HEK293 (cell line): ENCODE data around the gene SURF1.

Source experiments
- CTCF ChIA-PET: fragments of 350-600 bp; formaldehyde crosslinking; extraction: SDS; loops from one replicate; lab custom pipeline; 2021; ENCODE audit warnings: antibody characterized with exemption; lab: Yijun Ruan, JAX
- POLR2A ChIA-PET: fragments of 300-600 bp; formaldehyde crosslinking; extraction: SDS; loops from one replicate; lab custom pipeline; 2020; ENCODE audit warnings: antibody characterized with exemption, inconsistent platforms; lab: Yijun Ruan, JAX
- H3K27ac ChIP-seq: fragments of 200-500 bp; sonication (Bioruptor generic); 2 replicates; pipeline ENCODE4 v1.5.1; 2014; ENCODE audit warnings: low read depth, low read length, control low read depth, inconsistent platforms; ENCODE audit errors: extremely low read depth
- H3K36me3 ChIP-seq, 2 experiments: fragments of 200-500 bp in 1 of 2; sonication (Bioruptor generic) in 1 of 2; 1 replicate in 1 of 2; 2 replicates in 1 of 2; pipeline ENCODE4 v1.5.1; 2014 to 2017; ENCODE audit warnings: inconsistent platforms in 2 of 2, low read length in 2 of 2; ENCODE audit not compliant: control insufficient read depth in 2 of 2, insufficient read depth in 1 of 2
- H3K4me1 ChIP-seq: fragments of 200-500 bp; sonication (Bioruptor generic); 2 replicates; pipeline ENCODE4 v1.5.1; 2014; ENCODE audit warnings: mild to moderate bottlenecking, low read length, inconsistent platforms; ENCODE audit not compliant: control insufficient read depth, insufficient read depth
- H3K4me3 ChIP-seq: 2 replicates; pipeline ENCODE4 v1.5.1; 2011; ENCODE audit warnings: low read depth, mild to moderate bottlenecking, control low read depth, low read length, moderate library complexity
- H3K9me3 ChIP-seq: fragments of 200-500 bp; sonication (Bioruptor generic); 2 replicates; pipeline ENCODE4 v1.5.1; 2014; ENCODE audit warnings: low read depth, low read length, inconsistent platforms; ENCODE audit not compliant: control insufficient read depth, insufficient read depth
- ATF2 ChIP-seq: fragments of 450-650 bp; formaldehyde crosslinking; IDR thresholded peaks from 2 replicates; pipeline ENCODE4 v1.5.1; 2016; ENCODE audit warnings: missing biosample characterization, missing genetic modification characterization, low read depth
- HIC1 ChIP-seq: fragments of 450-650 bp; formaldehyde crosslinking; IDR thresholded peaks from 2 replicates; pipeline ENCODE4 v1.5.1; 2016; ENCODE audit warnings: missing biosample characterization, missing genetic modification characterization
- HOXC10 ChIP-seq: sonication (generic); formaldehyde crosslinking; IDR thresholded peaks from 2 replicates; pipeline ENCODE4 v1.8.1; 2023; ENCODE audit warnings: mild to moderate bottlenecking, missing genetic modification reagents
- IKZF3 ChIP-seq: fragments of 450-650 bp; IDR thresholded peaks from 2 replicates; pipeline ENCODE4 v1.5.0; 2018; ENCODE audit warnings: missing biosample characterization, mild to moderate bottlenecking, missing genetic modification characterization, moderate library complexity
- INSM2 ChIP-seq: fragments of 450-650 bp; formaldehyde crosslinking; IDR thresholded peaks from 2 replicates; pipeline ENCODE4 v1.5.1; 2016; ENCODE audit warnings: missing biosample characterization, missing genetic modification characterization
- KLF1 ChIP-seq: fragments of 450-650 bp; formaldehyde crosslinking; IDR thresholded peaks from 2 replicates; pipeline ENCODE4 v1.5.1; 2016; ENCODE audit warnings: missing biosample characterization, missing genetic modification characterization
- RBAK ChIP-seq: fragments of 450-650 bp; formaldehyde crosslinking; IDR thresholded peaks from 2 replicates; pipeline ENCODE4 v1.5.1; 2016; ENCODE audit warnings: missing biosample characterization, missing genetic modification characterization
- SCRT1 ChIP-seq: fragments of 450-650 bp; formaldehyde crosslinking; IDR thresholded peaks from 2 replicates; pipeline ENCODE4 v1.5.1; 2016; ENCODE audit warnings: missing biosample characterization, missing genetic modification characterization, borderline replicate concordance
- SP7 ChIP-seq: fragments of 450-650 bp; formaldehyde crosslinking; IDR thresholded peaks from 2 replicates; pipeline ENCODE4 v1.5.1; 2016; ENCODE audit warnings: missing biosample characterization, missing genetic modification characterization
- ZBTB1 ChIP-seq: fragments of 450-650 bp; formaldehyde crosslinking; IDR thresholded peaks from 2 replicates; pipeline ENCODE4 v1.5.1; 2016; ENCODE audit warnings: missing biosample characterization, missing genetic modification characterization
- ZFP37 ChIP-seq: fragments of 450-650 bp; formaldehyde crosslinking; IDR thresholded peaks from 2 replicates; pipeline ENCODE4 v1.5.1; 2016; ENCODE audit warnings: missing biosample characterization, missing genetic modification characterization
- ZFP69B ChIP-seq: fragments of 450-650 bp; formaldehyde crosslinking; IDR thresholded peaks from 2 replicates; pipeline ENCODE4 v1.5.1; 2016; ENCODE audit warnings: missing biosample characterization, missing genetic modification characterization
- ZNF16 ChIP-seq: fragments of 450-650 bp; formaldehyde crosslinking; IDR thresholded peaks from 2 replicates; pipeline ENCODE4 v1.5.1; 2016; ENCODE audit warnings: low read depth, missing biosample characterization, missing genetic modification characterization
- ZNF202 ChIP-seq: fragments of 450-650 bp; formaldehyde crosslinking; IDR thresholded peaks from 2 replicates; pipeline ENCODE4 v1.5.1; 2016; ENCODE audit warnings: missing biosample characterization, missing genetic modification characterization, borderline replicate concordance
- ZNF26 ChIP-seq: fragments of 450-650 bp; formaldehyde crosslinking; IDR thresholded peaks from 2 replicates; pipeline ENCODE4 v1.5.1; 2016; ENCODE audit warnings: missing biosample characterization, missing genetic modification characterization
- ZNF266 ChIP-seq: fragments of 450-650 bp; formaldehyde crosslinking; IDR thresholded peaks from 2 replicates; pipeline ENCODE4 v1.5.1; 2016; ENCODE audit warnings: missing biosample characterization, missing genetic modification characterization, low read depth
- ZNF311 ChIP-seq: fragments of 450-650 bp; formaldehyde crosslinking; IDR thresholded peaks from 2 replicates; pipeline ENCODE4 v1.5.1; 2017; ENCODE audit warnings: missing biosample characterization, missing genetic modification characterization, borderline replicate concordance
- ZNF645 ChIP-seq: fragments of 450-650 bp; formaldehyde crosslinking; IDR thresholded peaks from 2 replicates; pipeline ENCODE4; 2016; ENCODE audit warnings: missing biosample characterization, missing genetic modification characterization
- ZNF792 ChIP-seq: fragments of 450-650 bp; formaldehyde crosslinking; IDR thresholded peaks from 2 replicates; pipeline ENCODE4 v1.5.1; 2016; ENCODE audit warnings: missing biosample characterization, missing genetic modification characterization
- ZNF843 ChIP-seq: fragments of 450-650 bp; formaldehyde crosslinking; IDR thresholded peaks from 2 replicates; pipeline ENCODE4 v1.5.1; 2016; ENCODE audit warnings: missing biosample characterization, missing genetic modification characterization
- ZSCAN23 ChIP-seq: fragments of 450-650 bp; formaldehyde crosslinking; IDR thresholded peaks from 2 replicates; pipeline ENCODE4 v1.5.1; 2016; ENCODE audit warnings: missing biosample characterization, missing genetic modification characterization

SURF1 gene

GRCh38 chr9:133304477-133305377, 51.6 kb downstream of the SURF1 start (continued):
- no peak for TF ChIP-seq ZNF792
- no peak for TF ChIP-seq RBAK (tag by site-specific recombination)
- TF ChIP-seq ZNF843 (tag by site-specific recombination), result no peak
- TF ChIP-seq ZBTB1, result no peak
- TF ChIP-seq ZSCAN23 (tag by site-specific recombination), result no peak
- TF ChIP-seq HOXC10 (CRISPR knock-in tag), result no peak
- no peak for TF ChIP-seq ZFP37 (tag by site-specific recombination)
- TF ChIP-seq, all 188 proteins: peak for 0

- Histone ChIP-seq H3K27ac (no peak overlapping the region), H3K4me3 (no peak overlapping the region), H3K36me3 (no peaks in the 10 kb centered on the region), H3K9me3 (no peaks in the 10 kb centered on the region), H3K4me1 (no peaks in the 10 kb centered on the region)
- CTCF ChIA-PET, result no interaction called here
- TF ChIP-seq SCRT1 (tag by site-specific recombination), result no peak
- no peak for TF ChIP-seq INSM2 (tag by site-specific recombination)
- no peak for TF ChIP-seq ATF2
- no peak for TF ChIP-seq IKZF3 (tag by site-specific recombination)
- no peak for TF ChIP-seq ZNF202 (tag by site-specific recombination)
- no peak for TF ChIP-seq HIC1
- no peak for TF ChIP-seq KLF1 (tag by site-specific recombination)
- TF ChIP-seq ZNF311, result no peak
- no peak for TF ChIP-seq ZNF645 (tag by site-specific recombination)
- TF ChIP-seq SP7 (tag by site-specific recombination), result no peak
- no peak for TF ChIP-seq ZFP69B
- TF ChIP-seq ZNF26 (tag by site-specific recombination), result no peak
- no peak for TF ChIP-seq ZNF16 (tag by site-specific recombination)
- no peak for TF ChIP-seq ZNF266 (tag by site-specific recombination)
- POLR2A ChIA-PET, result no interaction called here
Observed at GRCh38 chr9:133304158-133304470, 52.2 kb downstream of the SURF1 start.
